ENCODE data around the gene XKR3. TPM values are rescaled to one million over a fixed set of nuclear protein-coding genes. Genes with fewer than 3 reads are reported as not detected.
"Not testable (repeated sequence)": the region's sequence is repeated elsewhere in the genome, so short reads cannot be mapped to it uniquely, and the experiment has no call there.

XKR3 gene
- total RNA-seq, 1 donor from 2014 or later, result not detected

DNA sequence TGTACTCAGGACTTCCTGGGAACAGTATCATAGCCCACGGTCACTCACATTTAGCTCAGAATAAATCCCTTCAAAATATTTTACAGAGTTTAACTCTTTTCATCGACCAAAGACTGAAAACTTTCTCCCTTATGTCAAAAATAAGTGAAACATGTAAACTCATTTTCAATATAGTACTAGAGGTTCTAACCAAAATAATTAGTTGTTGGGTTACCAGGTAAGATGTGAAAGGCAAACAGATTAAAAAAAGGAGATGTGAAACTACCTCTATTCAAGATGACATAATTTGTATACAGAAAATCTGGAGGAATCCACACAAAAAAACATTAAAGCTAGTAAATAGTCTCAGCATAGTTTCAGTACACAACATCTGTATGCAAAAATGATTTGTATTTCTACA, 20.3 kb downstream of the XKR3 start:
- no peak for DNase-seq

DNA sequence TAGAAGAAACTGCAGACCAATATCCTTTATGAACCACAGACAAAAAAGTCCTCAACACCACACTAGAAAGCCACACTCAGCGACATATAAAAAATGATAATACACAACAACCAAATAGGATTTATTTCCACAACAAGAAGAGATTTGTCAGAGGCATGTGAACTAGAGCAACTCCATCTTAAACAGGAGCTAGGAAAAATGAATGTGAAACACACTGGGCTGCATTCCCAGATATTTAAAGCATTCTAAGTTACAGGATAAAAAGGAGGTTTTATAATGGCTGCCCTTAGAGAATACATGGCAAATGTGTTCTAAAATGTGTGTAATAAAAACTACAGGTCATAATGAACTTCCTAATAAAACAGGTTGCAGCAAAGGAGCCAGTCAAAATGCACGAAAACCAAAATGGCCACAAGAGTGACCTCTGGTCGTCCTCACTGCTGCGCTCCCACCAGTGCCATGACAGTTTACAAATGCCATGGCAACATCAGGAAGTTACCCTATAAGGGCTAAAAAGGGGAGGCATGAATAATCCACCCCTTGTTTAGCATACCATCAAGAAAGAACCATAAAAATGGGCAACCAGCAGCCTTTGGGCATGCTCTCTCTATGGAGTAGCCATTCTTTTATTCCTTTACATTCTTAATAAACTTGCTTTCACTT, 21.8 kb downstream of the XKR3 start:
- no peak for DNase-seq

- DNase-seq, result no peak
Observed at GRCh38 chr22:16801571-16801970, 23.6 kb downstream of the XKR3 start.

GRCh38 chr22:16801088-16801487, 24.1 kb downstream of the XKR3 start:
- DNase-seq, result no peak

- no peak for DNase-seq
Observed at GRCh38 chr22:16800358-16800757, 24.9 kb downstream of the XKR3 start.

DNA sequence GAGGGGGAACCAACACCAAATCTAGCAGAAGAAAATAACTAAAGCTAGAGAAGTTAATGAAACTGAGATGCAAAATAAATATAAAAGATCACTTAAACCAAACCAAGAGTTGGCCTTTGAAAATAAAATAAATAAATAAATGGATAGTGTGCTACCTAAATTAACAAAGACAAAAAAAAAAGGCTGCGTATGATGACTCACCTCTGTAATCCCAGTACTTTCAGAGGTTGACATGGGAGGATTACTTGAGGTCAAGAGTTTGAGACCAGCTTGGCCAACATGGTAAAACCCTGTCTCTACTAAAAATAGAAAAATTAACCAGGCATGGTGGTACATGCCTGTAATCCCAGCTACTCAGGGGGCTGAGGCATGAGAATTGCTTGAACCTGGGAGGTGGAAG, 29.7 kb downstream of the XKR3 start:
- not testable (repeated sequence) for DNase-seq

GRCh38 chr22:16793831-16794230, 31.4 kb downstream of the XKR3 start:
- DNase-seq, result no peak

GRCh38 chr22:16789860-16790493, 35.2 kb downstream of the XKR3 start:
- no peak for DNase-seq

DNA sequence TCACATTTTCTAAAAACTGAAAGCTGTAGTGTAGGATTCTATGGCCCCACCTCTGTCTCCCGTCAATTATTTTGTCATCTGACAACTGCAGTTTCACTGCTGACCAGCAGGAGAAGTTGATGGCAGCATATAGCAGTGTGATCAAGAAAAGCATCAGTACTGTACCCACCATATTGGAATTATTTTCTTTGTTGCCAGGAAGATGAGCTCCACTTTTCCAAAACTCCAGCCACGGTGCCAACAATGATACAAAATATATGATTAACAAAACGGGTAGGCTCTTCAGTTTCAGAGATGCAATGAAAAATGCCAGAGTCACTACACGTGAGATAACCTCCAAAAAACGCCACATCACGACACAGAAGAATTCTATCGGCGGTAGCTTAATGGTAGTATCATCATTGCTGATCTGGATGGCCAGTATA, 41.3 kb downstream of the XKR3 start:
- DNase-seq, result no peak

DNA sequence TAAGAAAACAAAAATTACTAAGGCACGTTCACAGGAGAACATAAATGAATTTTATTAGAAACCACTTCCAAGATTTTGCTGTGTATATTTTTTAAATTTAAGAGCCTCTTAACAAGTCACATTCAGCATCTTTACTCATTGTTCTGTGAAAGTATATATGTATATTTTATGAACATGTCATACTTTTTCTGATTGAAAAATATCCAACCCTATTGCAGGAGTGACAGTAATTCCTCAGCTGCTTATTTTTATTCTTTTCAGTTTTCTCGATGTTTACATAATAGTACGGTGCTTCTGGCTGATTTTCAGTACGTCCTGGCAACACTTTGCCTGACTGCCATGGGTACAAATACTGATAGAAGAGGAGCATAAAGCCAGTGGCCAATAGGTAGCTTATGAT, 41.8 kb downstream of the XKR3 start:
- no peak for DNase-seq

- DNase-seq, result no peak
Observed at GRCh38 chr22:16781764-16782329, 43.4 kb downstream of the XKR3 start.

DNA sequence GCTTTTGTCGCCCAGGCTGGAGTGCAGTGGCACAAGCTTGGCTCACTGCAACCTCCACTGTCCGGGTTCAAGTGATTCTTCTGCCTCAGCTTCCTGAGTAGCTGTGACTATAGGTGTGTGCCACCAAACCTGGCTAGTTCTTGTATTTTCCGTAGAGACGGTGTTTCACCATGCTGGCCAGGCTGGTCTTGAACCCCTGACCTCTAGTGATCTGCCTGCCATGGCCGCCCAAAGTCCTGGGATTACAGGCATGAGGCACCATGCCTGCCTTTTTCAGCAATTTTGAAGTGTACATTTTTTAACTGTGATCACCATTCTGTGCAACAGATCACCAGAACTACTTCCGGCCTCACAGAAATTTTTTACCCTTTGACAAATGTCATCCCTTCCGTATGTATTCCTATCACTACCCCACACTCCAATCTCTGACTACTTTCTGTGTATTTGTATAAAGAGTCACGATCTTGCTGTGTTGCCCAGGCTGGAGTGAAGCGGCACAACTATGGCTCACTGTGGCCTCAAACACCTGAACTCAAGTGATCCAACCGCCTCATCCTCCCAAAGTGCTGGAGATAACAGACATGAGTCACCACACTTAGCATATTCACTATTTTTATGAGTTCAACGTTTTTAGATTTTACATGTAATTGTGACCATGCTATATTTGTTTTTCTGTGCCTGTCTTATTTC, 44.0 kb downstream of the XKR3 start:
- no peak for DNase-seq

DNA sequence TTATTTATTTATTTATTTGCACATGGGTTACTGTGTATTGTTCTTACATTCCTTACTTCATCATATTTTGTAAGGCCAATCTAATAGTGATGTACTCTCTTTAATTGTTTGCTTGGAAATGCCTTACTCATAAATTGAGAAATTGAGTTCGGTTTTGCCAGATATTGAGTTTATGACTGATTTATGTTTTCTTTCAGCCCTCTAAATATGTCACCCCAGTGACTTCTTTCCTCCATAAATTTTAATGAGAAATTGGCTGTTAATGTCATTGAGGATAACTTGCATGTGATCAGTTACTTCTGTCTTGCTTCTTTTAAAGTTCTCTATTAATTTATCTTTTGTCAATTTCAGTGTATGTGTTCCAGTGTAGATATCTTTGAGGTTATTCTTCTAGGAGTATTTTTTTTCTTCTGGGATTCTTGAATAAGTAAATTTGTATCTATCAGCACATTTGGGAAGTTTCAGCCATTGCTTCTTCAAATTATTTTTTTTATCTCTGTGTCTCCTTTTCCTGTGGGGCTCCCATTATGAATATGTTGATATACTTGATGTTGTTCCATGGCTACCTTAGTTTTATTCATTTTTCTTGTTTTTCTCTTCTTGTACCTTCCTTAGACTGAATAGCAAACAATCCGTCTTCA, 47.8 kb downstream of the XKR3 start:
- no peak for DNase-seq

GRCh38 chr22:16776080-16776479, 49.1 kb downstream of the XKR3 start:
- DNase-seq, result no peak

- no peak for DNase-seq
Observed at GRCh38 chr22:16774911-16775500, 50.2 kb downstream of the XKR3 start.

DNA sequence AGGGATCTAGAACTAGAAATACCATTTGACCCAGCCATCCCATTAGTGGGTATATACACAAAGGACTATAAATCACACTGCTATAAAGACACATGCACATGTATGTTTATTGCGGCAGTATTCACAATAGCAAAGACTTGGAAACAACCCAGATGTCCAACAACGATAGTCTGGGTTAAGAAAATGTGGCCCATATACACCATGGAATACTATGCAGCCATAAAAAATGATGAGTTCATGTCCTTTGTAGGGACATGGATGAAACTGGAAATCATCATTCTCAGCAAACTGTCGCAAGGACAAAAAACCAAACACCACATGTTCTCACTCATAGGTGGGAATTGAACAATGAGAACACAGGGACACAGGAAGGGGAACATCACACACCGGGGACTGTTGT, 53.6 kb downstream of the XKR3 start:
- DNase-seq, result not testable (repeated sequence)

GRCh38 chr22:16767927-16768326, 57.3 kb downstream of the XKR3 start:
- not testable (repeated sequence) for DNase-seq

DNA sequence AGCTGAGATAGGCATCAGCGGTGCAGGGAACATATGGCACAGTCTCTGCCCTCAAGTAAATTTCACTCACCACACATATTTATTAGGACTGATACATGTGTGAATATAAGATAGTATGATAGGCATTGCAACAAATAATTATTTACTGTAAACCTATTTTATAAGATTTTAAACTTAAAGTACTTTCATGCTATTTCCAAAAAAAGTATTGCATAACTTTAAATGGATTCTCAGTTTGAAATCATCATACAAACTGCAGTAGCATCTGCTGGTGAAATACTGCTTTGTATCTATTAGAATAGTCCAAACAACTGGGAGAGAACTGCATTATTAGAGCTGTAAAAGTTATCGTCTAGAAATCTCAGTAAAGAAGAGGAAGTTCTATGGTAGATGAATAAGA, 63.0 kb downstream of the XKR3 start:
- DNase-seq, result not testable (repeated sequence)

- not testable (repeated sequence) for DNase-seq
Observed at GRCh38 chr22:16760416-16760815, 64.8 kb downstream of the XKR3 start.

DNA sequence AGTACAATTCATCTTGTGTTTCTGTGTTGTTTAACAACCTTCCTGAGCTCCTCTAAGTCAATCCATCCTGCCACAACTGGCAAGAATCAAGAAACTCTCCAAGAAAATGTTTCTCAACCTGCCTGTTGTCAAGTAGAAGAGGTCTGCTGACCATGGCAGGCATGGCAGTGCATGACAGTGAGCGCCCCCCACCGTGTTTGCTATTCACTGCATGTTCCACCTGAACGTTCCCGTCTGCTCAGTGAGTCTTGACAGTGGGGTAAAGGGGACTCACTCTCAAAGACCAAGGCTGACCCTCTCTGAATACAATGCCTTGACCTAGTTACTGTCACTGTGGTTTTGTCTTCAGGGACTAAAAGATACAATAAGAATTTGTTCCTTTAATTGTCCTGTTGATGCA, 75.9 kb downstream of the XKR3 start:
- not testable (repeated sequence) for DNase-seq

GRCh38 chr22:16748160-16748929, 76.9 kb downstream of the XKR3 start:
- DNase-seq, result not testable (repeated sequence)
